WTC11 (cell line): ENCODE data around the gene MYRF. TPM values are rescaled to one million over a fixed set of nuclear protein-coding genes. Genes with fewer than 3 reads are reported as not detected.

Experiments
- ATAC-seq: fragments of 200-7000 bp; cut with Tn5 transposase; 2 replicates; pipeline ENCODE4 v1.10.0; 2021; ENCODE audit warnings: mild to moderate bottlenecking, moderate library complexity
- CTCF ChIA-PET: fragments of 300-600 bp; sonication (Branson Sonifier 250); formaldehyde crosslinking; loops from one replicate; lab custom pipeline; 2021; ENCODE audit warnings: antibody characterized with exemption; lab: Charles Lee
- POLR2A ChIA-PET: fragments of 350-600 bp; sonication (Branson Sonifier 250); formaldehyde crosslinking; loops from one replicate; lab custom pipeline; 2021; ENCODE audit warnings: antibody characterized with exemption; lab: Charles Lee
- DNase-seq: peaks from one replicate; pipeline ENCODE4 v3.0.0; 2021; ENCODE audit warnings: low spot score
- H3K27ac Mint-ChIP-seq: 2 replicates; pipeline ENCODE4 v1.8.0; 2021; ENCODE audit warnings: mixed read lengths
- H3K27me3 Mint-ChIP-seq: 2 replicates; pipeline ENCODE4 v1.8.0; 2021; ENCODE audit warnings: low read depth, mild to moderate bottlenecking, moderate library complexity, mixed read lengths
- H3K36me3 Mint-ChIP-seq: 2 replicates; pipeline ENCODE4 v1.8.0; 2021; ENCODE audit warnings: mixed read lengths
- H3K4me1 Mint-ChIP-seq: 2 replicates; pipeline ENCODE4 v1.8.0; 2022; ENCODE audit warnings: mixed read lengths
- H3K4me3 Mint-ChIP-seq: 2 replicates; pipeline ENCODE4 v1.8.0; 2021; ENCODE audit warnings: mild to moderate bottlenecking, moderate library complexity, mixed read lengths
- H3K9me3 Mint-ChIP-seq: 2 replicates; pipeline ENCODE4 v1.8.0; 2021; ENCODE audit warnings: mixed read lengths
- E2F1 ChIP-seq: sonication (generic); formaldehyde crosslinking; IDR thresholded peaks from 2 replicates; pipeline ENCODE4 v1.8.0; 2022; ENCODE audit warnings: mild to moderate bottlenecking, missing genetic modification reagents
- ELF4 ChIP-seq: sonication (generic); formaldehyde crosslinking; IDR thresholded peaks from 2 replicates; pipeline ENCODE4 v1.8.1; 2022; ENCODE audit warnings: low read depth, mild to moderate bottlenecking, moderate library complexity, missing genetic modification reagents
- GTF2I ChIP-seq: fragments of 250-450 bp; sonication (Bioruptor Pico); conservative IDR thresholded peaks from 2 replicates; pipeline ENCODE4 v1.4.0; 2021; ENCODE audit warnings: mild to moderate bottlenecking
- IRF1 ChIP-seq: sonication (generic); formaldehyde crosslinking; IDR thresholded peaks from 2 replicates; pipeline ENCODE4 v1.8.0; 2023; ENCODE audit warnings: missing genetic modification reagents
- NFE2L1 ChIP-seq: sonication (generic); formaldehyde crosslinking; IDR thresholded peaks from 2 replicates; pipeline ENCODE4 v1.8.1; 2023; ENCODE audit warnings: missing genetic modification reagents
- OVOL2 ChIP-seq: fragments of 250-450 bp; sonication (Bioruptor Pico); IDR thresholded peaks from 2 replicates; pipeline ENCODE4 v1.9.0; 2021; ENCODE audit warnings: mild to moderate bottlenecking, borderline replicate concordance
- SP1 ChIP-seq: sonication (generic); formaldehyde crosslinking; conservative IDR thresholded peaks from 2 replicates; pipeline ENCODE4 v1.8.1; 2022; ENCODE audit warnings: missing genetic modification reagents
- TEAD4 ChIP-seq: sonication (generic); formaldehyde crosslinking; IDR thresholded peaks from 2 replicates; pipeline ENCODE4 v1.8.0; 2022; ENCODE audit warnings: mild to moderate bottlenecking, missing genetic modification reagents
- total RNA-seq: library from RNA; stranded (reverse); gene quantifications from 3 replicates; pipeline ENCODE4 v1.2.3, GENCODE V29; 2021
- TF ChIP-seq, protein P1 (sequence below): sonication (generic); formaldehyde crosslinking; IDR thresholded peaks from 2 replicates; pipeline ENCODE4 v1.8.0; 2023; ENCODE audit warnings: missing genetic modification reagents, mild to moderate bottlenecking, borderline replicate concordance
- TF ChIP-seq, protein P2 (sequence below): fragments of 250-450 bp; sonication (Bioruptor Pico); IDR thresholded peaks from 2 replicates; pipeline ENCODE4 v1.9.0; 2021; ENCODE audit warnings: mild to moderate bottlenecking, borderline replicate concordance
- TF ChIP-seq, protein P3 (sequence below): fragments of 250-450 bp; sonication (Bioruptor Pico); conservative IDR thresholded peaks from 2 replicates; pipeline ENCODE4 v1.9.0; 2021; ENCODE audit warnings: mild to moderate bottlenecking
- TF ChIP-seq, protein P4 (sequence below): sonication (generic); formaldehyde crosslinking; IDR thresholded peaks from 2 replicates; pipeline ENCODE4 v1.8.0; 2022; ENCODE audit warnings: mild to moderate bottlenecking, missing genetic modification reagents
- TF ChIP-seq, protein P5 (sequence below): sonication (generic); formaldehyde crosslinking; IDR thresholded peaks from 2 replicates; pipeline ENCODE4 v1.8.0; 2022; ENCODE audit warnings: mild to moderate bottlenecking, missing genetic modification reagents

The MYRF gene
- total RNA-seq, 1 experiment from 2014 or later: 5.9 TPM

DNA sequence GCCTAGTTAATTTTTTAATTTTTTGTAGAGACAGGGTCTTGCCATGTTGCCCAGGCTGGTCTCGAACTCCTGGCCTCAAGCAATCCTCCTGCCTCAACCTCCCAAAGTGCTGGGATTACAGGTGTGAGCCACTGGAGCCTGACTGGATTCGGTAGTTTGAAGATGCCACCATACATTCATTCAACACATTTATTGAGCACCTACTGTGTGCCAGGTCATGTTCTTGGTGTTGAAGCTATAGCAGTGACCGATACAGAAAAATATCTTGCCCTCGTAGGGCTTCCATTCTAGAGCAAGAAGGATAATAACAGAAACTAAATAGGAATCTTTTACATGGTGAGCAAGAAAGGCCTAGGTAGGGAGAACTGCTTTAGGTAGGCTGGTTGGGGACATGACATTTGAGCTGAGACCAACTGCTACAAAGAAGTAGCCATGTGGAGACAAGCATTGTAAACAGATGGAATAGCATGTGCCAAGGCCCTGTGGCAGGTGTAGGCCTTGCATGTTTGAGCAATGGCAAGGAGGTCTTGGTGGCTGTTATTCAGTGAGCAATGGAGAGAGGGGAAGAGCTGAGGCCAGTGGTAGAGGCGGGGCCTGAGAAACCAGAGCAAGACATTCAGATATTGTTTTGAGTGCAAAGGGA is 1.7 kb upstream of the MYRF start:
- Mint-ChIP-seq H3K27ac (no peak overlapping the region), H3K36me3 (no peaks in the 10 kb centered on the region), H3K9me3 (no peaks in the 10 kb centered on the region), H3K27me3 (peaks cover 37% of the 10 kb centered on the region), H3K4me1 (peaks cover 15% of the 10 kb centered on the region), H3K4me3 (no peak overlapping the region; the same call in 1 of the 2 replicates)
- DNase-seq (no peak), ATAC-seq (no peak)
- TF ChIP-seq ELF4: no peak
- peak; percentile 76; the same call in 1 of the 2 replicates for TF ChIP-seq GTF2I (CRISPR knock-in tag)
- ChIA-PET POLR2A (no interaction called here), CTCF (interaction anchor here (0.8 to 6.4 kb wide), 8 partner anchors 13 to 66 kb away, joined by 3 to 175 read pairs (median 26); partner anchors contain the start of genes FADS1, FEN1 and TMEM258)

DNA sequence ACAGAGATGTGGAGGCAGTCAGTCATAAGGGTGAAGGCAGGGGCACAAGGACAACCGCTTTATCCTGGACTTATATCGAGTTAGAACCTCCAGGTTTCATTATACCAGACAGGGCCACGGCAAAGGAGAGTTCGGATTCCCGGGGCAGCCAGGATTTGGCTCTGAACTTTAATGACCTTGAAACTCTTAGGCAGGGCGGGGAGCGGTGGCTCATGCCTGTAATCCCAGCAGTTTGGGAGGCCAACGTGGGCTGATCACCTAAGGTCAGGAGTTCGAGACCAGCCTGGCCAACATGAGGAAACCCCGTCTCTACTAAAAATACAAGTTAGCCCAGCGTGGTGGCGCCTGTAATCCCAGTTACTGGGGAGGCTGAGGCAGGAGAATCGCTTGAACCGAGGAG is 1.1 kb upstream of the MYRF start:
- CTCF ChIA-PET: interaction anchor here (0.5 to 6.4 kb wide), 7 partner anchors 13 to 95 kb away, joined by 3 to 175 read pairs (median 6); partner anchors contain the start of genes FADS1, FEN1 and TMEM258
- peaks cover 22% of the 10 kb centered on the region for H3K4me1 Mint-ChIP-seq
- H3K27me3 Mint-ChIP-seq: peaks cover 37% of the 10 kb centered on the region
- no peak overlapping the region for H3K27ac Mint-ChIP-seq
- H3K4me3 Mint-ChIP-seq: peak overlapping the region; percentile 56; the same call in 1 of the 2 replicates
- no peak for DNase-seq
- POLR2A ChIA-PET: interaction anchor here (0.6 kb wide), 1 partner anchor 41 kb away, joined by 3 read pairs; the partner anchor contains the start of genes FEN1 and TMEM258
- no peaks in the 10 kb centered on the region for H3K9me3 Mint-ChIP-seq
- TF ChIP-seq GTF2I (CRISPR knock-in tag) (no peak), TEAD4 (no peak), OVOL2 (CRISPR knock-in tag) (no peak), SP1 (CRISPR knock-in tag) (no peak), E2F1 (CRISPR knock-in tag) (no peak)
- TF ChIP-seq, protein P1, sequence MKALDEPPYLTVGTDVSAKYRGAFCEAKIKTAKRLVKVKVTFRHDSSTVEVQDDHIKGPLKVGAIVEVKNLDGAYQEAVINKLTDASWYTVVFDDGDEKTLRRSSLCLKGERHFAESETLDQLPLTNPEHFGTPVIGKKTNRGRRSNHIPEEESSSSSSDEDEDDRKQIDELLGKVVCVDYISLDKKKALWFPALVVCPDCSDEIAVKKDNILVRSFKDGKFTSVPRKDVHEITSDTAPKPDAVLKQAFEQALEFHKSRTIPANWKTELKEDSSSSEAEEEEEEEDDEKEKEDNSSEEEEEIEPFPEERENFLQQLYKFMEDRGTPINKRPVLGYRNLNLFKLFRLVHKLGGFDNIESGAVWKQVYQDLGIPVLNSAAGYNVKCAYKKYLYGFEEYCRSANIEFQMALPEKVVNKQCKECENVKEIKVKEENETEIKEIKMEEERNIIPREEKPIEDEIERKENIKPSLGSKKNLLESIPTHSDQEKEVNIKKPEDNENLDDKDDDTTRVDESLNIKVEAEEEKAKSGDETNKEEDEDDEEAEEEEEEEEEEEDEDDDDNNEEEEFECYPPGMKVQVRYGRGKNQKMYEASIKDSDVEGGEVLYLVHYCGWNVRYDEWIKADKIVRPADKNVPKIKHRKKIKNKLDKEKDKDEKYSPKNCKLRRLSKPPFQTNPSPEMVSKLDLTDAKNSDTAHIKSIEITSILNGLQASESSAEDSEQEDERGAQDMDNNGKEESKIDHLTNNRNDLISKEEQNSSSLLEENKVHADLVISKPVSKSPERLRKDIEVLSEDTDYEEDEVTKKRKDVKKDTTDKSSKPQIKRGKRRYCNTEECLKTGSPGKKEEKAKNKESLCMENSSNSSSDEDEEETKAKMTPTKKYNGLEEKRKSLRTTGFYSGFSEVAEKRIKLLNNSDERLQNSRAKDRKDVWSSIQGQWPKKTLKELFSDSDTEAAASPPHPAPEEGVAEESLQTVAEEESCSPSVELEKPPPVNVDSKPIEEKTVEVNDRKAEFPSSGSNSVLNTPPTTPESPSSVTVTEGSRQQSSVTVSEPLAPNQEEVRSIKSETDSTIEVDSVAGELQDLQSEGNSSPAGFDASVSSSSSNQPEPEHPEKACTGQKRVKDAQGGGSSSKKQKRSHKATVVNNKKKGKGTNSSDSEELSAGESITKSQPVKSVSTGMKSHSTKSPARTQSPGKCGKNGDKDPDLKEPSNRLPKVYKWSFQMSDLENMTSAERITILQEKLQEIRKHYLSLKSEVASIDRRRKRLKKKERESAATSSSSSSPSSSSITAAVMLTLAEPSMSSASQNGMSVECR (CRISPR knock-in tag): no peak
- TF ChIP-seq, protein P2, sequence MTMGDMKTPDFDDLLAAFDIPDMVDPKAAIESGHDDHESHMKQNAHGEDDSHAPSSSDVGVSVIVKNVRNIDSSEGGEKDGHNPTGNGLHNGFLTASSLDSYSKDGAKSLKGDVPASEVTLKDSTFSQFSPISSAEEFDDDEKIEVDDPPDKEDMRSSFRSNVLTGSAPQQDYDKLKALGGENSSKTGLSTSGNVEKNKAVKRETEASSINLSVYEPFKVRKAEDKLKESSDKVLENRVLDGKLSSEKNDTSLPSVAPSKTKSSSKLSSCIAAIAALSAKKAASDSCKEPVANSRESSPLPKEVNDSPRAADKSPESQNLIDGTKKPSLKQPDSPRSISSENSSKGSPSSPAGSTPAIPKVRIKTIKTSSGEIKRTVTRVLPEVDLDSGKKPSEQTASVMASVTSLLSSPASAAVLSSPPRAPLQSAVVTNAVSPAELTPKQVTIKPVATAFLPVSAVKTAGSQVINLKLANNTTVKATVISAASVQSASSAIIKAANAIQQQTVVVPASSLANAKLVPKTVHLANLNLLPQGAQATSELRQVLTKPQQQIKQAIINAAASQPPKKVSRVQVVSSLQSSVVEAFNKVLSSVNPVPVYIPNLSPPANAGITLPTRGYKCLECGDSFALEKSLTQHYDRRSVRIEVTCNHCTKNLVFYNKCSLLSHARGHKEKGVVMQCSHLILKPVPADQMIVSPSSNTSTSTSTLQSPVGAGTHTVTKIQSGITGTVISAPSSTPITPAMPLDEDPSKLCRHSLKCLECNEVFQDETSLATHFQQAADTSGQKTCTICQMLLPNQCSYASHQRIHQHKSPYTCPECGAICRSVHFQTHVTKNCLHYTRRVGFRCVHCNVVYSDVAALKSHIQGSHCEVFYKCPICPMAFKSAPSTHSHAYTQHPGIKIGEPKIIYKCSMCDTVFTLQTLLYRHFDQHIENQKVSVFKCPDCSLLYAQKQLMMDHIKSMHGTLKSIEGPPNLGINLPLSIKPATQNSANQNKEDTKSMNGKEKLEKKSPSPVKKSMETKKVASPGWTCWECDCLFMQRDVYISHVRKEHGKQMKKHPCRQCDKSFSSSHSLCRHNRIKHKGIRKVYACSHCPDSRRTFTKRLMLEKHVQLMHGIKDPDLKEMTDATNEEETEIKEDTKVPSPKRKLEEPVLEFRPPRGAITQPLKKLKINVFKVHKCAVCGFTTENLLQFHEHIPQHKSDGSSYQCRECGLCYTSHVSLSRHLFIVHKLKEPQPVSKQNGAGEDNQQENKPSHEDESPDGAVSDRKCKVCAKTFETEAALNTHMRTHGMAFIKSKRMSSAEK (CRISPR knock-in tag): no peak
- TF ChIP-seq, all 79 proteins: peak for 0
- H3K36me3 Mint-ChIP-seq: no peaks in the 10 kb centered on the region
- ATAC-seq: no peak

DNA sequence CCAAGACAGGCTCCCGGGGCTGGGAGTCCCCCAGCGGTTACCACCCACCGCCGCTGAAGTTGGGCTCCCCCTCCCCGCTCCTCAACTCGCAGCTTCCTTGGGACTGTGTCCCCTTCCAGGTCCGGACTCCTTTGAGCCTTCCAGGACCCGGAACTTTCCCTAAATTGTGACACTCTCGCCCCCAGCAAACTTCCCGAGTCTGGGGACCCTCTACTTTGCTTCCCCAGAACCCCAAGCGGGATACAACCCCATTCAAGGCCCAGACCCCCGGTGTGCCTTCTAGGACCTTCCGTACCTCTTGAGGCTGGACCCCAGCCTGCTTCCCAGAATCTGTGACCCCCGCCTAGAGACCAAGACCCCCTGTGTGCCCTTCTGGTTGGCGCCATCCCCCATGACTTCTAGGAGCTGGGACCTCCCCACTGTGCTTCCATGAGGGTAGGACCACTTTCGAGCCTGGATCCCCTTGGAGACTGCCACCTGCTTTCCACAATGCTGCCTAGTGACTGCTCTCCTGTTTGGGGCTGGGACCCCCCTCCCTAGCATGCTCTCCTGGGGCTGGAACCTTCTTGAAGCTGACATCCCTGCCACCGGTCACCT is 587 bp downstream of the MYRF start:
- DNase-seq (no peak), ATAC-seq (peak; percentile 14)
- Mint-ChIP-seq H3K27me3 (peaks cover 37% of the 10 kb centered on the region), H3K4me1 (peaks cover 30% of the 10 kb centered on the region), H3K4me3 (peak overlapping the region; percentile 77), H3K27ac (no peak overlapping the region), H3K36me3 (no peaks in the 10 kb centered on the region), H3K9me3 (no peaks in the 10 kb centered on the region)
- ChIA-PET CTCF (interaction anchor here (0.6 to 3.5 kb wide), 22 partner anchors 9 to 1163 kb away, joined by 3 to 23 read pairs (median 4); no protein-coding TSS in a partner anchor), POLR2A (no interaction called here)
- TF ChIP-seq, protein P3, sequence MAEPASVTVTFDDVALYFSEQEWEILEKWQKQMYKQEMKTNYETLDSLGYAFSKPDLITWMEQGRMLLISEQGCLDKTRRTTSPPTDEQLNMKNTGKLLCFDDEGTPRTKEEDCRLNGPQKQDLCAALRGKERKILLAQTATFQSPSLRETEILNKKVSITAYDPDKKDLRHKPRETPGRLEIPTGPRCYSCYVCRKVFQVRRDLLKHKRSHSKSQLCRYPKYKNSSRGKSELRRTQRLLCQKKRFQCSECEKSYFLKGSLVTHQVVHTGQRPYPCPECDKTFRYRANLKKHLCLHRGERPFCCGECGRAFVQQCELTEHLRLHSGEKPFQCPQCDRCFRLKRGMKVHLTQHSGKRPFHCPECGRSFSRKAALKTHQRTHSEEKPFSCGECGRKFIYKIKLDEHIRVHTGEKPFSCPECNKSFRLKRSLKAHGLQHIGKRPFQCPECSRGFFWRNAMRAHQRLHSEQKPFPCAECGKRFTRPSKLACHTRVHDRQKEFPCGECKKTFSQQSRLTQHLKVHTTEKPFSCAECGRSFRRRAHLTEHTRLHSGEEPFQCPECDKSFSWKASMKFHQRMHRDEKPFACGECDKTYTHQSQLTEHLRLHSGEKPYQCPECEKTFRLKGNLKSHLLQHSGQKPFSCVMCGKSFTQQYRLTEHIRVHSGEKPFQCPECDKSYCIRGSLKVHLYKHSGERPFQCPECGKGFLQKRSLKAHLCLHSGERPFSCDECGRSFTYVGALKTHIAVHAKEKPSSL: no peak
- TF ChIP-seq NFE2L1 (CRISPR knock-in tag) (no peak), IRF1 (CRISPR knock-in tag) (no peak)
- TF ChIP-seq, protein P4, sequence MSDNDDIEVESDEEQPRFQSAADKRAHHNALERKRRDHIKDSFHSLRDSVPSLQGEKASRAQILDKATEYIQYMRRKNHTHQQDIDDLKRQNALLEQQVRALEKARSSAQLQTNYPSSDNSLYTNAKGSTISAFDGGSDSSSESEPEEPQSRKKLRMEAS (CRISPR knock-in tag): no peak
- TF ChIP-seq, protein P5, sequence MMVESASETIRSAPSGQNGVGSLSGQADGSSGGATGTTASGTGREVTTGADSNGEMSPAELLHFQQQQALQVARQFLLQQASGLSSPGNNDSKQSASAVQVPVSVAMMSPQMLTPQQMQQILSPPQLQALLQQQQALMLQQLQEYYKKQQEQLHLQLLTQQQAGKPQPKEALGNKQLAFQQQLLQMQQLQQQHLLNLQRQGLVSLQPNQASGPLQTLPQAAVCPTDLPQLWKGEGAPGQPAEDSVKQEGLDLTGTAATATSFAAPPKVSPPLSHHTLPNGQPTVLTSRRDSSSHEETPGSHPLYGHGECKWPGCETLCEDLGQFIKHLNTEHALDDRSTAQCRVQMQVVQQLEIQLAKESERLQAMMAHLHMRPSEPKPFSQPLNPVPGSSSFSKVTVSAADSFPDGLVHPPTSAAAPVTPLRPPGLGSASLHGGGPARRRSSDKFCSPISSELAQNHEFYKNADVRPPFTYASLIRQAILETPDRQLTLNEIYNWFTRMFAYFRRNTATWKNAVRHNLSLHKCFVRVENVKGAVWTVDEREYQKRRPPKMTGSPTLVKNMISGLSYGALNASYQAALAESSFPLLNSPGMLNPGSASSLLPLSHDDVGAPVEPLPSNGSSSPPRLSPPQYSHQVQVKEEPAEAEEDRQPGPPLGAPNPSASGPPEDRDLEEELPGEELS: no peak
